Measurements from ENCODE around the gene TIPRL.
"Not testable (repeated sequence)": the region's sequence is repeated elsewhere in the genome, so short reads cannot be mapped to it uniquely, and the experiment has no call there.

TIPRL gene

GRCh38 chr1:168178638-168179437 lies at the start of gene TIPRL:
Gene TIPRL (plus strand): TSS chr1:168178962. CDS start chr1:168179078, 116 bp downstream.
- Histone ChIP-seq H3K4me3 (peak within 1 kb of the TSS; percentile 58 to 96 (median 86)), H3K27ac (peak within 1 kb of the TSS; percentile 67 to 96 (median 93))

DNA sequence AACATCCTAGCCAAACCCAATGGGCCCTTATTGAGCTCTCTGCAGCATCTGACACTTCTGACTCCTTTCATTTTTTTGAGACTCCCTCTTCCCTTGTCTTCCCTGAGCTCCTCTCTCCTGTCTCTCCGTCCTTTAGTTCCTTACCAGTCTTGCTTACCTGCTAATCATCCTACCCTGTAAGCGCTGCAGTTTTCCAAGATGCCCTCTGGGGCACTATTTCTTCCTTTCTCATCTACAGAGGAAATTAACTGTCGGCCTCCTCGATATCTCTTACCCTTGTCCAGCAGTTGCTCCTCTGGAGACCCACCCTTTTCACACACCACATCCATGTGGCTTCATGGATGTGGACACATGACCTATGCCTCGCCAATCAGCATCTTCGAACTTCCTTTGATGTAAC lies 48.8 kb upstream of the TIPRL start:
- H3K27ac ChIP-seq, result no peak overlapping the region
- no peak overlapping the region for H3K4me3 ChIP-seq

GRCh38 chr1:168134132-168134531 lies 44.6 kb upstream of the TIPRL start:
- Histone ChIP-seq H3K4me3 (peak overlapping the region in 1 of 7 experiments; percentile 69), H3K27ac (no peak overlapping the region)

DNA sequence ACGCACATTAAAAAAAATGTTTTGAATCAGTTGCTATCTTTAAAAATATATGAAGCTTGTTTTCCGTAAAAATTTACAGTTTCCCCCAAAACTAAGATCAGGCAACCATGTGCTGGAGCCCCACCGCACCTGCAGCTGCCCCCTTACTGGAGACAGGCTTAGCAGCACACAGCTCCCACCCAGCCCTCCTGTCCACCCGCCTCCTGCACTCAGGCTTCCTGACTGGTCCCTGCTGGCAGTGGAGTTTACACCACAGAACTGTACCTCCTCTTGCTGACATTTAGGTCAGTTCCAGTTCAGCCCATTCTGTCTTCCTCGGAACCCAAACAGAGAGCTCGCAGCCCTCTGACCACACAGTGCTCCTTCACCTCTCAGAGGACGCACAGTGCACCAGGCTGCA lies 44.1 kb upstream of the TIPRL start:
- H3K27ac ChIP-seq, result no peak overlapping the region
- peak overlapping the region in 2 of 7 experiments; percentile 69 to 73 for H3K4me3 ChIP-seq

- H3K4me3 ChIP-seq, result peak overlapping the region; percentile 58 to 81 (median 69)
- peak overlapping the region in 4 of 21 experiments; percentile 72 to 87 (median 80) for H3K27ac ChIP-seq
These were observed 43.4 kb upstream of the TIPRL start for GRCh38 chr1:168135116-168135920.

- H3K27ac ChIP-seq, result peak overlapping the region in 19 of 21 experiments; percentile 44 to 87 (median 71)
- peak overlapping the region; percentile 58 to 81 (median 69) for H3K4me3 ChIP-seq
These were observed 42.6 kb upstream of the TIPRL start for GRCh38 chr1:168135921-168136708.

GRCh38 chr1:168136709-168137514 lies 41.9 kb upstream of the TIPRL start, which contains the start of gene GPR161:
Gene GPR161 (minus strand): TSS chr1:168136930. CDS start chr1:168104850, 32,080 bp downstream.
- Histone ChIP-seq H3K27ac (peak within 1 kb of the TSS; percentile 33 to 87 (median 71)), H3K4me3 (peak within 1 kb of the TSS; percentile 58 to 81 (median 69))

GRCh38 chr1:168137515-168137821 lies 41.3 kb upstream of the TIPRL start:
- peak overlapping the region in 17 of 21 experiments; percentile 9 to 87 (median 72) for H3K27ac ChIP-seq
- peak overlapping the region; percentile 58 to 81 (median 69) for H3K4me3 ChIP-seq

GRCh38 chr1:168138134-168138533 lies 40.6 kb upstream of the TIPRL start:
- no peak overlapping the region for H3K27ac ChIP-seq
- H3K4me3 ChIP-seq, result no peak overlapping the region

DNA sequence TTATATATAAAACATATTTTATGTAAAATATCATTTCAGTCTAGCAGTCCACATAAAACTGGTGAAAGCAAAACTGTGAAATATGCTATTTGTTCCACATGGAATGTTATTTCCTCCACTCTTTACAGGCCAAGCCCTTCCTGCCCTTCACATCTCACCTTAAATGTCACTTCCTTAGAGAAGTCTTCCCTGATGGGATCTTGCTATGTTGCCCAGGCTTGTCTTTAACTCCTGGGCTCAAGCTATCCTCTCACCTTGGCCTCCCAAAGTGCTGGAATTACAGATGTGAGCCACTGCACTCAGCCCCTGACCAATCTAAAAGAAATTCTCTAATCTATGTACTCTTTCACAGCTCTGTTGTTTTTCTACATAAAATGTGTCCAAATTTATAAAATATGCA lies 39.7 kb upstream of the TIPRL start:
- Histone ChIP-seq H3K4me3 (no peak overlapping the region), H3K27ac (no peak overlapping the region)

GRCh38 chr1:168141871-168142385 lies 36.8 kb upstream of the TIPRL start:
- Histone ChIP-seq H3K27ac (no peak overlapping the region), H3K4me3 (no peak overlapping the region)

DNA sequence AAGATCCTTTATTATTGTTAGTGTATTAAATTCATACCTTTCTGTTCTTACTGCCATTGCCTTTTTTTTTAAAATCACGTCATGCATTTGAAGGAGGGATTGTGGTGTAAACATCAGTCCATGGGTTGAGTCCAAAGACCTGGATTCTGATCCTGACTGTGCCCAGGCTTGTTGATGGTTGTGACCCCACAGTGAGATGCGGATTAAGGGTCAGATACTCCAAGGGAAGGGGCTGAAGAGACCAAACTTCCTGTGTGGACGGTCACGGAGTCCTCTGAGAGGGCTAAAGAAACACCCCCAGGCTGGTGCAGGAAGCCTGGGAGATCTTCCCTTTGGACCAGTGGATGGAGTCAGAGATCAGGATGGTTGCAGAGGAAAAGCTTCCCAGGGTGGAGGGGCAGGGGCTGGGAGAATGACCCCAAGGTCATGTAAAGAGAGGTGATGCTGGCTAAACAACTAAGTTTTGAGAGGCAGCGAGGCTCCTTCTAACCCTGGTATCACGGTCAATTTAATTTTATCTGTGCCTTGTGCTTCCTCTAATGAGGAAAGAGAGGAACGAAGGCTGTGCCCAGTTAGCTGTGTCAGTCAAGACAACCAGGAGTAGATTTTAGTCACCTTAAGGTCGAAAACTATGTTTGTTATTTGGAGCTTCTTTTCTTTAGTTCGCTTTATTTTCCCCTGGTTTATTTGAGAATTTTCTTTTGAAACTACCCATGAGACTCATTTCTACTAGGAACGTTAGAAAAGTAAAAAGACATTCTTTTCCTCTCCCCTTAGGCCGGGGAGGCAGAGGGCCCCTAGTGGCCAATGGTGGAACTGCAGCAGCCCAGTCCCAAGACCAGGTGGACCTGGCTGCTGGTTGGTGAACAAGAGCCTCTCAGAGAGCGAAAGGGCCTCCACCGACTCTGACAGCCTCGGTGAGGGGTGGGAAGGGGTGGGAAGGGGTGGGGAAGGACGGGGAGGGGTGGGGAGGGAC lies 33.3 kb upstream of the TIPRL start:
- H3K4me3 ChIP-seq, result no peak overlapping the region

GRCh38 chr1:168146160-168146539 lies 32.6 kb upstream of the TIPRL start:
- H3K27ac ChIP-seq, result peak overlapping the region in 1 of 21 experiments; percentile 55
- H3K4me3 ChIP-seq, result no peak overlapping the region

More for the DNA sequence above, 33.3 kb upstream of the TIPRL start:
- H3K27ac ChIP-seq, result no peak overlapping the region

DNA sequence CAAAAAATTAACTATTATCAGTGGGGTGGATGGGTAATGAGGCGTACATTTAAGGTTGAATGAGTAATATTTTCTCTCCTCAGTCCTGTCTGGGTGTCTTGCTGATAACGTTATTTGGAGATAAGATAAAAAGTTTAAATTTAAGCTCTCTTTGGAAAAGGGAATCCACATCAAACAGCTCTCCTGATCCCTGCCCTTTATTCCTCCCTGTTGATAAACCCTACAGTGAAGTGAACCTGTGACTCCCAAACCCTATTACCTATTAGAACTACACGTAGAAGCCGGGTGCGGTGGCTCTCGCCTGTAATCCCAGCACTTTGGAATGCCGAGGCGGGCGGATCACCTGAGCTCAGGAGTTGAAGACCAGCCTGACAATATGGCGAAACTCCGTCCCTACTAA lies 32.1 kb upstream of the TIPRL start:
- Histone ChIP-seq H3K27ac (peak overlapping the region in 1 of 21 experiments; percentile 55), H3K4me3 (no peak overlapping the region)

GRCh38 chr1:168148916-168149315 lies 29.8 kb upstream of the TIPRL start:
- Histone ChIP-seq H3K27ac (peak overlapping the region in 1 of 21 experiments; percentile 24), H3K4me3 (no peak overlapping the region)

DNA sequence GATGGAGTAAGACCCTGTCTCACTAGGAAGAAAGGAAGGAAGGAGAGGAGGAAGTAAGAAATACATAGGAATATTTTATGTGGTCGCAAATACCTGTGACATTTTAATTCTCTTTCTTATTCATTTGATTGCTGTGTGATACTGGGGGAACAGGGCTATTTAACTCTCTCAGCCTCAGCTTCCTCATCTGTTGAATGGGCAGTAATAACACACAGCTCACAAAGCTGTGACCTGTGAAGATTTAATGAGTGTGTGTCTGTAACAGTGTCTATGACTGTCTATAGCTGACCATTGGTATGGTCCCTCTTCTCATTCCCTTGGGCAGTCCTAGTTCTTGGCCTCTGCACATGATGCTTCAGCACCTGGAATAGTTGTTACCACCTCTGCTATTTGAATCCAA lies 28.5 kb upstream of the TIPRL start:
- no peak overlapping the region for H3K4me3 ChIP-seq

GRCh38 chr1:168151935-168152334 lies 26.8 kb upstream of the TIPRL start:
- Histone ChIP-seq H3K27ac (no peak overlapping the region), H3K4me3 (no peak overlapping the region)

More for the DNA sequence above, 28.5 kb upstream of the TIPRL start:
- H3K27ac ChIP-seq, result no peak overlapping the region

GRCh38 chr1:168154707-168155106 lies 24.1 kb upstream of the TIPRL start:
- not testable (repeated sequence) for H3K27ac ChIP-seq, H3K4me3 ChIP-seq

Measured in skin epidermis (tissue), 12 donors.